Lung microvascular endothelial cell (primary cell): ENCODE results near the gene MS4A7. TPM values are rescaled to one million over a fixed set of nuclear protein-coding genes. Genes with fewer than 3 reads are reported as not detected.
"Not testable (repeated sequence)": the region's sequence is repeated elsewhere in the genome, so short reads cannot be mapped to it uniquely, and the experiment has no call there.

Source experiments
- DNase-seq, 2 donors: peaks; one replicate each; pipeline versions ENCODE4 v3.0.0 to v3.0.0-alpha.2; 2010; ENCODE audit warnings: low read depth in 2 of 2
- total RNA-seq: library from RNA; depleted of rRNA; stranded (reverse); fragments of >200 nt; gene quantifications from 2 replicates; pipeline ENCODE4 v1.2.1, GENCODE V29; 2014

MS4A7 gene, protein sequence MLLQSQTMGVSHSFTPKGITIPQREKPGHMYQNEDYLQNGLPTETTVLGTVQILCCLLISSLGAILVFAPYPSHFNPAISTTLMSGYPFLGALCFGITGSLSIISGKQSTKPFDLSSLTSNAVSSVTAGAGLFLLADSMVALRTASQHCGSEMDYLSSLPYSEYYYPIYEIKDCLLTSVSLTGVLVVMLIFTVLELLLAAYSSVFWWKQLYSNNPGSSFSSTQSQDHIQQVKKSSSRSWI
- not detected in 2 replicates for total RNA-seq

GRCh38 chr11:60378354-60378753 lies at the start of gene MS4A7:
TSS of gene MS4A7 (plus strand) at chr11:60378532. CDS start at chr11:60383142, 4,610 bp downstream.
- no peak for DNase-seq

- no peak for DNase-seq
Observed at GRCh38 chr11:60332846-60333245, 45.5 kb upstream of the MS4A7 start.

DNA sequence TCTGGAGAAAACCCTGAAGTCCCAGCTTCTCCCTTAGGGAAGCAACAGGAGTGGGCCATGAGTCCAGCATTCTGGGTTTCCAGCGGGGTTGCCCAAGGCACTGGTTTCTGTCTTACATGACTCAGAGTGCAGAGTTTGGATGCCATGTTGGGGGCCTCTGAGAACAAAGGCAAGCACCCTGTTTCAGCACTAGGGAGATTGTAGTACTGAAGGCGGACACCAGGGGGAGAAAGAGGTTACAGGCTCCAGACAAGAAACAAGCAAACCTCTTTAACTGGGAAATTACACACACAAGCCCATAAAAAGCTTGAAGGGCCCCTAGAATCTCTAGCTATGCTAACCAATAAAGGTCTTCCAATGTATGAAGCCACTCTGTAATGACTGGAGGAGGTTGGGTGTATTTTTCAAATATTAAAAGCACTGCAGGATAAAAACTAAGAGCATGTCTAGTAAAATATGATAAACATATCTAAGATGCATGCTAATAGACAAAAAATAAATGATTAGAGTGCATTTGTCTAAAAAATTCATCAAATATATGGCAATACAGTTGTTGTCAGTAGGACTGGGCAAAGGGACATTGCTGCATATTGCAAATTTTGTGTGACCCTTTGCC lies 44.2 kb upstream of the MS4A7 start:
- DNase-seq = peak; percentile 61 to 67

- no peak for DNase-seq
Observed at GRCh38 chr11:60336767-60337391, 41.5 kb upstream of the MS4A7 start.

GRCh38 chr11:60338053-60338452 lies 40.3 kb upstream of the MS4A7 start:
- DNase-seq = no peak

- no peak for DNase-seq
Observed at GRCh38 chr11:60339356-60339755, 39.0 kb upstream of the MS4A7 start.

DNA sequence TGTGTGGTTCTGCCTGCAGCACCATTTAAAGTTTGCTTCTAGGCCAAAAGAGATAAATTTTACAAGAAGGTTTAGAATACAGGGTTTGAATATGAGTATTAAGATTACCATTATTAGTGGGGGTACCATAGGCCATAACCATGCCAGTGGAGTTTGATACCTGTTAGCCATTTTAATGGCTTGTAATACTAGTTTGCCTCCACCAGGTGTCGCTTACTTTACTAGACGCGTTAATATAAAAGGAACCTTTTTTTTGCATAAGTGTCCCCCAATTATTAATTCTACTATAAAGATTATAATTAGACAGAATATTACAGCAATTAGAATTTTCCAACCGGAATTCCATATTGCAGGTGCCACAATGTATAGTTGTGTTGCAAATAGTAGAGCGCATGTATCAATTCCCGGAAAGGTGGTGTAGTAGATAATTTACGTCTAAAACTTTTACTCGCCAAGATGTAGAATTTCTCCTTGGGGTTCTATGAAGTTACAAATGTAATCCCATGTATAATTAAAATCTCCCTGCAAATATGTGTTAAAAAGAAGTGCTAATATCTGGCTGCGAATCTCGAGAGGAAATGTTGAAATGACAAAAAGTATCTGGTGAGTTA lies 35.1 kb upstream of the MS4A7 start:
- peak; percentile 33 to 37 for DNase-seq

- DNase-seq = no peak
Observed at GRCh38 chr11:60344146-60344545, 34.2 kb upstream of the MS4A7 start.

- peak; percentile 21 to 49 for DNase-seq
Observed at GRCh38 chr11:60345489-60345888, 32.8 kb upstream of the MS4A7 start.

DNA sequence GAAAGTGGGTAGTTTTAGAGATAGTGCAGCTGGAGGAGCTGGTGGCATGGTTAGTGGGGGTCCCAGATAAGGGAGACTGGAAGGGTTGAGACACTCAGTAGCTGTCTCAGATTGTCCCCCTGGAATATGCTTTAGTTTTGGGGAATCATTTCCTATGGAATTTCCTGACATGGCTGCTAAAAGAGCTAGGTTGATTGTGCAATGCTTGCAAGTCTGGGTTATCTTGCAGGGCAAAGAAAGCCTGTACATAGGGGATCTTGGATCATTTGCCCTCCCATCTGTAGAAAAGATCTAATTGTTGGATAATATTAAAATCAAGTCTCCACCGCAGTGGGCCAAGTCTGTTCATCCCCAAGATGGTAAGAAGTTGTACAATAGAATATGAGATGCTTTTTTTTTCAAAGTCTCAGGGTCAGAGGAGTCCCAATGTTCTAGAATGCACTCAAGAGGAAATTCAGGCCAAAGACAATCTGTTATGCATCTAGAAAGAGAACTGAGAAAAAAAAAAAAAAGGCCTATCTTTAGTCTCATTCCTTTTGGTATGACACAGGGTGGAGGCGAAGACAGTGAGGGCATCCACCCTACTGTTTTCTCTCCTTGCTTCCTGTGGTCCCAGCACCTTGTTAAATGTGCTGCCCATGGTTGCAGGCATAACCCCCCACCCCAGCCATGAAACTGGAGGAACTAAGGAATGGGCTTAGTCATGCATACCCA lies 31.1 kb upstream of the MS4A7 start:
- DNase-seq = no peak

- no peak for DNase-seq
Observed at GRCh38 chr11:60348116-60348515, 30.2 kb upstream of the MS4A7 start.

DNA sequence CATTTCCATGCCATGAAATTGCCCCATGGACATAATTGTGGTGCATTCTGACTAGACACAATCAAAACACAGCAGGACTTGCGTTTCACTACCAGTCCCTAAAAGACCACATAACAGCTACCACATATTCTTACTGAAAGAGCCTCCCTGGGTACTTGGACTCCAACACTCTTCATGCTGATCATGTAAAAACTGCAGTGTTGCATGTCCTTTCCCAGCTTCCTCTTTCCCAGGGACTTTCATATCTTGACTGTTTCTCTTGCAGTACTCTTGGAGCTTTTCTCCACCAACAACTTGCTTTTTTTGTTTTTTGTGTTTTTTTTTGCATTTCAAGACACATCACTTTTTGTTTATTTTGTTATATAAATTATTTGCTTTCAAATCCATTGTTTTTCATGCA lies 28.3 kb upstream of the MS4A7 start:
- no peak for DNase-seq

- DNase-seq = no peak
Observed at GRCh38 chr11:60357771-60358170, 20.6 kb upstream of the MS4A7 start.

- no peak for DNase-seq
Observed at GRCh38 chr11:60360621-60361020, 17.7 kb upstream of the MS4A7 start.

- DNase-seq = no peak
Observed at GRCh38 chr11:60362241-60362640, 16.1 kb upstream of the MS4A7 start.

GRCh38 chr11:60363542-60364470 lies 14.5 kb upstream of the MS4A7 start:
- DNase-seq = peak; percentile 57 to 73

DNA sequence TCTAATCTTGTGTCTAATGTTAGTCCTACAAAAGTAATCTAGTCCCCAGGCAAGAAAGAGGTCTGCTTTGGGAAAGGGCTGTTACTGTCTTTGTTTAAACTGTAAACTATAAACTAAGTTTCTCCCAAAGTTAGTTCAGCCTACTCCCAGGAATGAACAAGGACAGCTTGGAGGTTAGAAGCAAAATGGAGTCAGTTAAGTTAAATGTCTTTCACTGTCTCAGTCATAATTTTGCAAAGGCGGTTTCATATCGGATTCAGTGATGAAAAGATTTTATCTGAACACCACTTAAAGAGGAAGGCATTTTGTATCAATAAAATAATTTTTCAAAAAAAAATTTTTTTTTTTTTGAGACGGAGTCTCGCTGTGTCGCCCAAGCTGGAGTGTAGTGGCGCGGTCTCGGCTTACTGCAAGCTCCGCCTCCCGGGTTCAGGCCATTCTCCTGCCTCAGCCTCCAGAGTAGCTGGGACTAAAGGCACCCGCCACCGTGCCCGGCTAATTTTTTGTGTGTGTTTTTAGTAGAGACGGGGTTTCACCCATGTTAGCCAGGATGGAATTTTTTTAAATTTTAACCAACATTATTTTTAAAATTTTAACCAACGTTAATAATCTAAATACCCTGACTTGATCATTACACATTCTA lies 11.9 kb upstream of the MS4A7 start:
- not testable (repeated sequence) for DNase-seq

DNA sequence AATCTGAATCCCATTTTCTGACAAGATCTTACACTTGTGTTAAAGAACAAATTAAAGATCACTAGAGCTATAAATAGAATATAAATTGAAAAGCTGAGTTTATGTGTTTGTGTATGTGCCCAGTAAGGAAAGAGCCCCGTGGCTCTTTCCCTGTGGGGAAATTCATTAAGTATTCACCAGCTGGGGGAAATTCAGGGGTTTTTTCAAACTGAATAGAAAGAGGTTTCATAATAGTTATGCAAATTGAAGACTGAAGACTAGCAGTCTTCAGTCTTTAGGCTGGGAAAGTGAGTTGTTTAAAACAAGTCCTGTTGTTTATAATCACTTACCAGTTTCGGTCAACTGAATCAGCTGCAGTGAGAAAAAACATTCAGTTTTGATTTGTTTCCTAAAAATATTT lies 11.3 kb upstream of the MS4A7 start:
- no peak for DNase-seq

- no peak for DNase-seq
Observed at GRCh38 chr11:60367896-60368295, 10.4 kb upstream of the MS4A7 start.

DNA sequence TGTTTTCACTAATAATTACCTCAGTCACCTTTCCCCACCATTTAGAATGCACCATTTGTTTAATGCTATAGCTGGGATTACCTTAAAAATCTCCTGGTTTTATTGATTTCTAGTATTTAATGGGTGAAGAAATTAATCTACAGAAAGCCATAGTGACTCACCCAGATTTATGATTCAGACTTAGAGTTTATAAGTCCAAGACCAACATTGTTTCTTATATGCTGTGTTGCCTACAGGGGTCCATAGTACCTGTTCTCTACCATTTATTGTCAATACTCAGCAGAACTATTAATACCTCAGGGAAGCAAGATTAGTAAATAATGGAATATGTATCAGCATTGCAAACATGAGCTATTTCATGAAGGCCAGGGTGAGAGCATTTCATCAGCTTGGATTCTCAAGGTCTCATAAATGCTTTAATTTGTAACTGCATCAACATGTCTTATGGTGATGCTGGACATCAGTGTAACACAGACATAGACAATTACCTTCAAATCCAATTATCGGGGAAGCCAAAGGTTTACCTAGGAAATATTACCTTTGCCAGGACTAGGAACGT lies 8.0 kb upstream of the MS4A7 start:
- no peak for DNase-seq
